Measurements from ENCODE around the gene MTFR1L.

MTFR1L gene

DNA sequence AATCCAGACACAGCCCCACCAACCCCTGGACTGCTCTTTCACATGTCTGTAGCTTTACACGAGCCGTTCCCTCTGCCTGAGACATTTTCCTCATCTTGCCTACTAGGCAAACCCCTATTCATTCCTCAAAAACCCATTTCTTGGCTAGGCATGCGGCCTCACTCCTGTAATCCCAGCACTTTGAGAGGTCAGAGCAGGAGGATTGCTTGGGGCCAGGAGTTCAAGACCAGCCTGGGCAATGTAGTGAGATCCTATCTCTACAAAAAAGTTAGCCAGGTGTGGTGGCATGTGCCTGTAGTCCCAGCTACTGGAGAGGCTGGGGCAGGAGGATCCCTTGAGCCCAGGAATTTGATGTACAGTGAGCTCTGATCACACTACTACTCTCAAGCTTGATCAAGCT is 44.7 kb downstream of the MTFR1L start:
- DNase-seq: no peak

DNA sequence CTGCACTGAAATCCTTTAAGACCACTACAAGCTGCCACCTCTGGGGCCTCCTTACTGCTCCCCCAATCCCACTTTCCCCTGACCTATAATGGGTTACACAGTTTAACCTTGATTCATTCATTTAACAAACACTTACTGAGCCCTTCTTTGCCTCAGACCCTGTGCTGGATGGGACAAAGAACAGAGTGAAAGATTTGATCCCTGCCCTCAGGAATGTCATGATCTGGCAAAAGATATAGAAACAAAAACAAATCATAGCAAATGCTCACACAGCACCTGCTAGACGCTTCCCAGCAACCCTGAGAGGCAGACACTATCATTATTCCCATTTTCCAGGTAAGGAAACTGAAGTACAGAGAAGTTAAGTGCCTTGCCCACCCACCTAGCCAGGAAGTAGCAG is 46.5 kb downstream of the MTFR1L start:
- no peak for DNase-seq

DNA sequence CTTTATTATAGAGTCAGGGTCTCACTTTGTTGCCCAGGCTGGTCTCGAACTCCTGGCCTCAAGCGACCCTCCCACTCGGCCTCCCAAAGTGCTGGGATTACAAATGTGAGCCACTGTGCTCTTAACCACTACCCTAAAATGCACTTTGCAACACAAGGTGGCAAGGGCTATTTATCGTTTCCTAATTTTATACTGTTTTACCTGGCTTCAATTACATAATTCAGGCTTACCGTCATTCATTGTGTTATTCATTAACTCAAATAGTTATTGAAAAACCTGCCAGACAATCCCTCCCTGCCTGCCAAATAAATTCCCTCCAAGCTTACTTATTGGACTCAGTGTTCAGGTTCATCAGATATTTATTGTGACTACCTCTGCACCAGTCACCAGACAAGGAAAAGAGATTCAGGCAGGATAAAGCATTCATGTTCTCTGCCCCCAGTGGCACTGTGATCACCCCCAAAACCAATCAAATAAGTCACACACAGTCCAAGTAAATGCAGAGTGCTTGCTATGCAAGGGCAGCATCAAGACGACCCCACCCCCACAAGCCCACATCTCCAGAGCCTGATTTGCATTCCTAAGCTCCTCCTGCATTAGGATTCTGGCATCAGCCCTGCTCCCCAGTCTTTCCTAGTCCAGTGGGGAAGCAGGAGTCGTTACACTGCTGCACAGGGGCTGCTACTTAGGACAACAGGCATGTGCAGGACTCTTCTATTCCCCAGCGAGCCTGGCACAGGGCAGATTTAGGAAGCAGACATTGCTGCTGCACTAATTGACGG is 47.6 kb downstream of the MTFR1L start:
- no peak for DNase-seq

DNA sequence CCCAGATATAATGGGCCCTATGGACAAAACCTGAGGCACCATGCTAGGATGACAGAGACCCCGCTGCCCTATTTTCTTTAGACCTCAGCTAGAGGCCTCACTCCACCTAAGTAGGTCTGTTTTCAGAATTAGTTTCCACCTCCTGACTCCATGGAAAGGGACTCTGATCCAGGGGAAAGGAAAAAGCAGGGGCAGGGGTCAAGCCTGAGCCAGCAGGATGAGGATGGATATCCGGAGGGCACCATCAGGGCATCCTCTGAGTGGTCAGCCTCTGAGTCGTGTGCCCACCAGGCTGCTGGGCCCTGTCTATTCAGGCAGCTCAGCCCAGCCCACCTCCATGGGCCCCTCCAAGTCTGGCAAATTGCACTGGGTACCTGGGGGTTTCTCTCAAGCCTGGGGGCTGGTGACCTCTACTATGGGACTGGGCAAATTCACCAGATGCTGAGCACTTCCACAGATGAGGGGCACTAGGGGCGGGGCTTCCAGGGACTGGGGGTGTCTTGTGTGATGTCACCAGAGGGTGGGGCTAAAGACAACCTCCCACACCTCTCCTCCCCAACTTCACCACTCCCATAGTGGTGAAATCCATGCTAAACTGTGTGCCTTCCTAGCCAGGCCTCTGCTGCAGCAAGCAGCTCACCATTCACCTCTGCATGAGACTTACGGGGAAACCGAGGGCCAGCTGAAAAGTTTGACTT is 50.3 kb downstream of the MTFR1L start:
- DNase-seq: no peak

DNA sequence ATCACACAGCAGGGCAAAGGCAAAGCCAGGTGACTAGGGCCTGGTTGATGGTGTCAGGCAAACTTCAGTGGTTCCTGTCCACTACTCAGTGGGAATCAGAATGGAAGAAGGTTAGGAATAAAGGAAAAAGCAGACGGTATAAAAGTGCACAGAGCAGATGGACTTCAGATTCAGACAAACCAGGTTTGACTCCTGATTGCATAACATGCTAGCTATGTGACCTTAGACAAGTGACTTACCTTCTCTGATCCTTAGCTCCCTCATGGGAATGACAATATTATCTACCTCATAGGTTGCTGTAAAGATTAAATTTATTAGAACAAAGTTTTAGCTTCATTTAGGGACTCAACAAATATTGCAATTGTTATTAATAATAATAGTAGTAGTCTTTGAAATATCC is 50.9 kb downstream of the MTFR1L start:
- no peak for DNase-seq

DNA sequence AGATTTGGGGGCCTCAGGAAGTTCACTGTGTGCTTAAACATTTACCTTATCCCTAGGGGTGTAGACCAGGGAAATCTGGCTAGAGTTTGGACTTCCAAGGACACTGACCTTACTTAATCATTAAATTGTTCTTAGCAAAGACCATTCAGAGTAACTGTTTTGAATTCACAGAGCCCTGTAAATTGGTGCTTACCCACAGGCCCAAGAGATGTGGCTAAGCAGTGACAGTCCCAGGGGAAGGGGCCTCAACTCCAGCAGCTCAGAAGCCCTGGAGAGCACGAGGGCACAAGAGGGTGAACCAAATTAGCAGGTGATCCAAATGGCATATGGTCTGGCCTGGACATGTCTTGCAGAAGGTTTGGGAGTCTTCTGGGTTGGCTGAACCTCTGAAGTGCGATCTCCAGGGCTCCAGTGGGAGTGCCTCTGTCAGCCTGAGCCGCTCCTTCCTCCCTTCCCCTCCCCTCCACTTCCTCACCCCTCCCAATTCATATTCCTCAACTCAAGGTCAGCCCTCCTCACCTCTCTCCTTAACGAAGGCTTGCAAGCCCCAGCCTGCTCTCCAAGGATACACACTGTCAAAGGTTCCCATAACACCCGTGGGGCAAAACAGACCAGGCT is 51.4 kb downstream of the MTFR1L start:
- DNase-seq: no peak

DNA sequence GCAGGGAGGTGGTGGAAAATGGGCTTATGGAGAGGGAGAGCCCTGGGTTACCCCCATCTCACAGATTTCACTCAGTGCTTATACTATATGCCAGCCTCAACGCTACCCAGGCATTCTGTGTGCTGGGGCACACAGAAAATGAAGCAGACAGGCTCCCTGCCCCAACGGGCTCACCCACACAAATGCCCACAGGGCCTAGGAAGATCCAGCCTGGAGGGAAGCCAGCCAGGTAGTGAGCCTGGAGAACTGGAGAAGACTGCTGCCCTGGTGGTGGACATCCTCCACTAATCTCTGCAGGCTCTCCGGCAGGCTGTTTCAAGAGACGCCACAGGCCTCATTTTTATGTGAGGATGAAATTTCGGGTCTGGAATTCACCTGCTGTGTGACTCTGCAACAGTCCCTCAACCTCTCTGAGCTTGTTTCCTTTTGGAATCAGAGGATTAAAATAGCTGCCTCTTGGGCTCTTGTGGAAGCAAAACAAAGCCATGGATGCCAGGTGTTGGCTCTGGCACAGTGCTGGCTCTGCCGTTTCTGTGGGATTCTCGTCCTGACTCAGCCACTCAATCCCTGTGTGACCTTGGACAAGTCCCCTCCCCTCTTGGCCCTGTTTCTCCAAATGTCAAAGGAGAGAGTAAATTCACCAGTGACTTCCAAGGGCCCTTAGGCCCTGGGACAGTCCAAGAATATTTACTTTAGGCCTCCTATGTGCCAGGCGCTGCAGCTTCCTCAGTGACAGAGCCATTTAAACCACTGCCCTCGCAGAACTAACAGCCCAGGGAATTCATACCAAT is 52.1 kb downstream of the MTFR1L start:
- no peak for DNase-seq

DNA sequence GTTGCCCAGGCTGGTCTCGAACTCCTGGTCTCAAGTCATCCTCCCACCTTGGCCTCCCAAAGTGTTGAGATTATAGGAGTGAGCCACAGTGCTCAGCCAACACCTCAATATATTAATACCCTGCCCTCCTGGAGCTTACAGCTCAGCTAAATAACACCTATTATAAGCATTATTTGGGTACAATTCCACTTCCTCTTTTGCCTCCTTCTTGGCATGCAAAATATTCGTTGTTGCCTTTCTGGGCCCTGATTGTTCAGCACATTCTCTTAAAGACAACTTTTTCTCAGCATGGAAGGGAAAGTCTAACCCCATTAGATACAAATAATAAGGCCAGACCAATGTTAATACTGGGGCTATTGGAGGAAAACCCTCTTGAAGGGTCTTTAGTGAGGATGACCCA is 53.0 kb downstream of the MTFR1L start:
- DNase-seq: no peak

DNA sequence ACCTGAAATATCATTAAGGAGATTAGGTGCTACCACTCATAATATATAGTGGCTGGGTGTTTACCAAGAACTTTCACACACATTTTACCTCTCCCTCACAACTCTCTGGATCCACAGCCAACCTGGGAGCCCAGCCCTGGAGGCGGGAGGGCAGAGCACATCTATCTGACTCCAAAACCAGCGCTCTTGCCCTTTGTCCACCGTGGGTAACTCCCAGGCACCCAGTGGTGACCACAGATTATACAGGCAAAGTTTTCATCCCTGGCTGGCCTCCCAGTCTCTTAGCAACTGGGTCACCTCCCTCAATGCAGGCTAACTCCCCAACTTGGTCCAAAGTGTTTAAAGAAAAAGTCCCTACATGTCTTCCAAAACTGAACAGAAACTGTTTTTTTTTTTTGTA is 53.4 kb downstream of the MTFR1L start:
- no peak for DNase-seq

DNA sequence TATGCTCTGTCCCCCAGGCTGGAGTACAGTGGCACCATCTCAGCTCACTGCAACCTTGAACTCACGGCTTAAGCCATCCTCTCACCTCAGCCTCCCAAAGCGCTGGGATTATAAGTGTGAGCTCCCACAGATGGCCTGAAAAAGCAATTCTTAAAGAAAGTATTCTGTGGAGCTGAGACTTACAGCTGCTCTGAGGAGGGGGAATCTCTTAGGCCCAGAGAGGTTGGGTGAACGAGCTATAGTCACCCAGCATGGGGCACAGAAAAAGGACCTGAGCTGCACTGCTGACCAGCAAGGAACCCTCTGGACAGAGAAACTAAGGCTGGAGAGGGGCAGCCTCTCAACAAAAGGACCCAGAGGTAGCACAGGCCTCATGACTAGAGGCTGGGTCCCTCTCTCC is 54.5 kb downstream of the MTFR1L start:
- DNase-seq: no peak

DNA sequence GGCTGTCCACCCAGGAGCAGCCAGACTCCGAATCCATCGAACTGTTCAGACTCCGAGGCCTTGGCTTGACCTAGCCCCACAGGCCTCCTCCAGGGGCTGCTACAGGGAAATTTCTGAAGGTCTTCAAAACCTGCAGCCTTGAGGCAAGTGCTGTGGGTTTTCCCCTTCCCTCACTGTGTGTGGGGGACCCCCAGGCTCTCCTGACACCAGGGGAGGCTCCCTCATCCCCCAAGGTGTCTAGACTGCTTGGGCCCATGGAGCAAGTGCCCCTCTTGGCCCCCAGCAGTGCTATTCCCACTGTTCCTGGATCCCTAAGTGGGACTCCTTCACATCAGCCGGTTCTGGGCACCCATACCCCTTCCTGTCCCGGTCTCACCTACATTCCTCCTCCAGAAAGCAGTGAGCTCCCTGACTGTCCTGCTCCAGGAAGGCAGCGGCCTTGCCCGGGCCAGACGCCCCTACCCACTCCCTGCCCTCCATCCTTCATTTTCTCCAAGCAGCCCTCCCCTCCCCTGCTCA is 54.9 kb downstream of the MTFR1L start:
- DNase-seq: no peak

DNA sequence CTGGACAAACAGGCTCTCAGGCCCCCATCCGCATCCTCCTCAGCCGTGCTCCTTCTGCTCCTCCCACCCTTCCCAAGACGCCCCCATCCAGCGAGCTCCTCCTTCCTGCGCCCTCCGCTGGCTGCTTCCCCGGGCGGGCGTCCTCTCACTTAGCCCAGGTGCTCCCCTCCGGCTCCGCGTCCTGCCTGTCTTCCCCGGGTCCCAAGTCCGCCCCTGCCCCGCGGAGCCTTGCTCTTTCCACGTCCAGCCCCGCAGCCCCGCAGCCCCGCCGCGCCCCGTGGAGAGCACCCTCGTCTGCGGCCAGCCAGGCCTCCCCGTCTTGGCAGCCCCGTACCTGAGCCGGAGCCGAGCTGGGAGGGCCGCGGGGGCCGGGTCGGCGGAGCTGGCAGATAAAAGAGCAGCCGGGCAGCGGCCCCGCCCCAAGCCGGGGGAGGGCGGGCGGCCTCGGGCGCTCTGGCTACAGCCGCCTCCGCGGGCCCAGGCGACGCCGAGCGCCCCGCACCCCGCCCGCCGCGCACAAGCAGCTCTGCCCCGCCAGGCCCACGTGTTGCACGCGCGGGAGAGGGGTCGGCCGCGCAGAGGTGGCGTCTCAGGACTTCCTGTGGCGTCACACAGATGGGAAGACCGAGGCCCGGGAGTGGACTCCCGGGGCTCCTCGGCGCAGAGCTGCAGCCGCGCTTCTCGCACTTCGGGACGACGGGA is 55.6 kb downstream of the MTFR1L start, which contains the start of gene PAQR7:
PAQR7 (minus strand) TSS at position 555 of the 702 bp plus-strand sequence. CDS start 11,869 bp downstream, outside the sequence.
- DNase-seq: no peak

DNA sequence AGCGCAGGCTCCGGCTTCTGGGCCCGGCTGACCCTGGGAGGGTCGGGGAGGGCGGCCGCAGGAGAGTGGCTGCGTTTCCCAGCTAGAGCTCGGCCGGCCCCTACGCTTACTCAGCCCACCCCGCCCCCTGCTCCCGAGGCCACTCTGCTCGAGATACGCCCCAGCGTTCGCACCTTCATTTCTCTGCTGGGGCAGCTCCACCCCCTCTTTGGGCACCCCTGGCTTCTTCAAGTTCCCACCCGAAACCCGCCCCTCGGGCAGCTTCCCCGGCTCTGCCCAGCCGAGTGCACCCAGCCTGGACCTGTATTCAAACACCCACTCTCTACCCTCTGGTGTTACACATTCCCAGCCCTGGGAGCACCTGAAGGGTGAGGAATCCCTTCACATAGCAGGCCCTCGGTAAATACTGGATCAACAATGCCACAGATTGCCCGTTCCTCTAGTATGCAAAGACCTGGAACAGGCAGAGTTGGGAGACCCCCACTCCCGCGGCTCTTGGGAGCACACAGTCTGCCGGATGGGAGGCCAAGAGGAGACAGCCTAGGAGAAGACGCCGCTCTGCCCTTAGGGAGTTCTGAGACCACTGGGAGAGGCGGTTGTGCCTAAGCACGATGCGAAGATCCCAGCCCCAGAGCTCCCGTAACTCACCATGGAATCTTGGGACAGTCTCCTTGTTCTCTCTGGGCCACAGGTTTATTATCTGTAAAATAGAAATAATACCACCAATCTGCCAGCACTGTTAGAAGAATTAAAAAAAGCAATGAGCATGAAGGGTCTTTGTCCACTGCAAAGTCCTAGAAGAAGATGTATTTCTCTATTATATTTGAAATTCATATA is 56.3 kb downstream of the MTFR1L start:
- DNase-seq: no peak

DNA sequence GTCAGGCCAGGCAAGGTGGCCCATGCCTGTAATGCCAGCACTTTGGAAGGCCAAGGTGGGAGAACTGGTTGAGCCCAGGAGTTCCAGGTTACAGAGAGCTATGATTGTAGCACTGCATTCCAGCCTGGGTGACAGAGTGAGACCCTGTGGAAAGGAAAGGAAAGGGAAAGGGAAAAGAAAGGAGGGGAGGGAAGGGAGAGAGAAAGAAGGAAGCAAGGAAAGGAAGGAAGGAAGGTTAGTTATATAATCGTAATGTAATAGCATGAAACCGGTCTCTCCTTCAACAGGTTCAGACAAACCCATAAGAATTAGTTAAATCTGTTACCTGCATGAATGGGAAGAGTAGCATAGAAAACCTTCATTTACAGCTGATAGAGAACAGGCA is 56.9 kb downstream of the MTFR1L start:
- no peak for DNase-seq

DNA sequence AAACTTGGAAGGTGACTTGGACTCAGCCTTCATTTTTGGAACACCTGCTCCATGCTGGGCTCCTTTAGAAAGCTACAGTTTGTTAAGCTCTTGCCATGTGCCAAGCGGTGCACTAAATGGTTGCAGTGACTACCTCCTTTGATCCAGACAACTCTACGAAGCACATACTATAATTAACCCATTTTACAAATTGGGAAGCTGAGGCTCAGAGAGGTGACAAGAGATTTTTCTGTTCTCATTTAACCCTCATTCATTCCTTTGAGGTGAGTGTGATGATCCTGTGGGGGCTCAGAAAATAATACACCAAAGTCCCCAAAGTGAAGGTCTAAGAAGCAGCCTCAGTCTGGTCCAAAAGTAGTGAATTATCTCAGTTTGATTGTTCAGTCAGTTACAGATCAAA is 57.4 kb downstream of the MTFR1L start:
- DNase-seq: no peak

DNA sequence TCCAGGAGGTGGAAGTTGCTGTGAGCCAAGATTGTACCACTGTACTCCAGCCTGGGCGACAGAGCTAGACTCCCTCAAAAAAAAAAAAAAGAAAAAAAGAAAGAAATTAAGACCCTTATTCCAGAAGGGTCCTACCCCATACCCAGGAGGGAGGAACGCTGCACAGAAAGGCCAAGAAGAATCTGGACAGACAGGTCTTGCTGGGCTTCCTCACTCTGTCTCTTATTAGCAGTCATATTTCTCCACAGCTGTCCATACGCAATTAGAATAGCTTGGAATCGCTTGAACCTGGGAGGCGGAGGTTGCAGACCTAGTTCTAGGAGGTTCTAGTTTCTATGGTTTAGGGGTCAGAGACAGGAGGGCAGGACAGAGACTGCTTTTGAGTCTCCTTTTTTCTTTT is 58.9 kb downstream of the MTFR1L start:
- DNase-seq: no peak

DNA sequence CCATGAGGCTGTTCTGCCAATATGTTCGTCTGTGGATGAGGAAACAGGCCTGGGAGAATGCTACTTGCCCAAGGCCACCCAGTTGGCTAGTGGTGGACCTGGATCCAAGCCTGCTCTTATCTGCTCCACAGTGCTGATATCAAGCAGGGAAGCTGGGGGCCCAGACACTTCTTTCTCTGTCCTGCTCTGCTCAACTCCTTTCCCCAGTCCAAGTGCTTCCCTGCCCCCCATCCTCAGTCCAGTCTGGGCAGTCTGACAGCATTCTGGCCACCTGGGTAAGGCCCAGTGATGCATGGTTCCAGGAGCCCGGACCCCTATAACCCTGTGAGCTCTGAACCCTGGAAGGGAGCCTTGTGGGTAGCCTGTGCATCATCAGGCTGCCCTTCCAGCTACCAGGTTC is 59.9 kb downstream of the MTFR1L start:
- no peak for DNase-seq

DNA sequence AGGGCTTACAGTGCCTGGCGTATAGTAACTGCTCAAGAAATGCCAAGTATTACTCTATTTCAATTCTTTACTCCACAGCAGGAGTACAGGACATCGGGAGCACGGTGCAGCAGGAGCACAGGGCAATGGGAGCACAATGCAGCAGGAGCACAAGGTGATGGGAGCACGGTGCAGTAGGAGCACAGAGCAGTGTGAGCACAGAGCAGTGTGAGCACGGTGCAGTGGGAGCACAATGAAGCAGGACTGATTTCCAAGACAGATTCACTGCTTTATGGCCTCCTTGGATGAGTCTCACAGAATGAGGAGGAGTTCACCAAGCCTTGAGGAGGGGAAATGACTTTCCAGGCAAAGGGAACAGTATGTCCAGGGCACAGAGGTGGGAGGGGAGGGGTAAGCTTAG is 60.8 kb downstream of the MTFR1L start:
- DNase-seq: no peak

DNA sequence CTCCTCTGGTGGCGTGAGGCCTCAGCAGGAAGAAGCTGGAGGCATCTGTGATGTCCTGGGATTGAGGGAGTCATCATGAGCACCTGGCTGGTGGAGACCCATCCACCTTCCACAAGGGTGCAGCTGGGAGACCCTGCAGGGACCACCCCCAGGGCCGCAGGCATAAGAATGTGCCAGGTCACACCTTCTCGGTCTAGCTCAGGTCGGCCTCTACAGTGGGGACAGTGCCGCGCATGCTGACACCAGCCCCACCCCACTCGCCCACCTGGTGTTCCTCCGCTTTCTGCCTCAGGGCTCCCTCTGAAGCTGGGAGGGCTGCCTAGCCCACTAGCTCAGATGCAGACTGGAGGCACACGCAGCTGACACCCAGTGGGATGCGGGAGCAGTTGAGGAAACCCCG is 61.5 kb downstream of the MTFR1L start:
- DNase-seq: no peak
